GM23248 (cell line): ENCODE data around the gene CPED1.

Experiments used
- EZH2 ChIP-seq: fragments of 200-600 bp; sonication (generic); IDR thresholded peaks from 2 replicates; pipeline ENCODE4 v1.6.1; 2018; ENCODE audit warnings: antibody characterized with exemption, mild to moderate bottlenecking; ENCODE audit not compliant: insufficient read depth, poor library complexity, severe bottlenecking
- EZH2phosphoT487 ChIP-seq: fragments of 200-600 bp; sonication (generic); IDR thresholded peaks from 2 replicates; pipeline ENCODE4 v1.6.1; 2018; ENCODE audit warnings: antibody characterized with exemption, moderate library complexity, mild to moderate bottlenecking, low read depth; ENCODE audit not compliant: insufficient read depth

DNA sequence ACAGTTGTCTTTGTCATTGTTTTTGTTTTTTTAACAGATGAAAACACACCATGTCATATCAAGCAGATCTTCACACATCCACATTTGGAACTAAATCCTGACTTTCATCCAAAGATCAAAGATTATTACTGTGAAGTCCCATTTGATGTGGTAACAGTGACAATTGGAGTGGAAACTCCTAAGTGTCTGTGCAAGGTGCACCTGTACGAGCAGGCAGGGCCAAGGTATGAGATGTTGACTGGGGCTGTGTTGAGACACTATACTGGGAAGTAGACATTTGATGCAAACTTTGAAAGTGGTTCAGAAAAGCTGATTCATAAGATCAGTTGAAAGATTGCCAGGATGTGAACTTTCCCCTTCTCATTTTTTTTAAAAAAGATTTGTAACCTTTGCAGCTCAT, 152.3 kb downstream of the CPED1 start:
- no peak for TF ChIP-seq EZH2
- TF ChIP-seq EZH2phosphoT487: no peak
